ENCODE data around the gene SCO1.

- TF ChIP-seq EP300 (IDR thresholded peaks at IDR 0.05), result no peak
- TF ChIP-seq CTCF (IDR thresholded peaks at IDR 0.05), result no peak
- no peak for TF ChIP-seq POLR2AphosphoS5 (IDR thresholded peaks at IDR 0.05)
- no peak for TF ChIP-seq POLR2A (IDR thresholded peaks at IDR 0.05)
Measured at GRCh38 chr17:10657879-10658278, 39.5 kb downstream of the SCO1 start.

Measured in sigmoid colon (tissue), 4 donors.